ENCODE measurements around the gene RFNG.

RFNG gene

GRCh38 chr17:82023447-82024241 lies 28.0 kb downstream of the RFNG start:
- peak; percentile 52 for DNase-seq

- DNase-seq: peak; percentile 100
Observed at GRCh38 chr17:82022981-82023446, 28.6 kb downstream of the RFNG start, which contains the start of gene LRRC45. Gene LRRC45, plus strand, starts transcription at chr17:82023305. Its CDS starts 339 bp downstream, at chr17:82023644.

GRCh38 chr17:82022310-82022980 lies 29.2 kb downstream of the RFNG start, which contains the start of gene CENPX:
Gene CENPX, minus strand, starts transcription at chr17:82022878. Its CDS starts 17 bp downstream, at chr17:82022861.
- no peak for DNase-seq

- DNase-seq: no peak
Observed at GRCh38 chr17:82021900-82022309, 29.7 kb downstream of the RFNG start.

- peak; percentile 68 for DNase-seq
Observed at GRCh38 chr17:82021107-82021899, 30.3 kb downstream of the RFNG start.

- no peak for DNase-seq
Observed at GRCh38 chr17:82020572-82021106, 31.0 kb downstream of the RFNG start.

GRCh38 chr17:82019690-82020571 lies 31.7 kb downstream of the RFNG start:
- DNase-seq: peak; percentile 83

- no peak for DNase-seq
Observed at GRCh38 chr17:82018989-82019689, 32.5 kb downstream of the RFNG start.

GRCh38 chr17:82018152-82018988 lies 33.2 kb downstream of the RFNG start:
- DNase-seq: no peak

GRCh38 chr17:82017612-82018151 lies 33.9 kb downstream of the RFNG start:
- DNase-seq: no peak

GRCh38 chr17:82016875-82017459 lies 34.6 kb downstream of the RFNG start:
- DNase-seq: no peak

- DNase-seq: no peak
Observed at GRCh38 chr17:82016061-82016874, 35.3 kb downstream of the RFNG start.

GRCh38 chr17:82015311-82015971 lies 36.2 kb downstream of the RFNG start:
- no peak for DNase-seq

- DNase-seq: no peak
Observed at GRCh38 chr17:82014971-82015310, 36.7 kb downstream of the RFNG start.

- DNase-seq: no peak
Observed at GRCh38 chr17:82014432-82014831, 37.2 kb downstream of the RFNG start.

- DNase-seq: no peak
Observed at GRCh38 chr17:82013772-82014321, 37.8 kb downstream of the RFNG start.

GRCh38 chr17:82013341-82013740 lies 38.3 kb downstream of the RFNG start:
- no peak for DNase-seq

Data from stimulated activated CD4-positive, alpha-beta T cell treated with anti-CD3 and anti-CD28 coated beads, Interleukin-15, amount 100 ng/mL, for 24 hours (primary cell).